Measurements from ENCODE around the gene PIK3C3.

- TF ChIP-seq CTCF (IDR thresholded peaks at IDR 0.05) (no peak), POLR2A (IDR thresholded peaks at IDR 0.05) (no peak)
Observed at GRCh38 chr18:41973983-41974382, 18.9 kb downstream of the PIK3C3 start.
